ENCODE measurements around the gene CHRNA1. TPM values are rescaled to one million over a fixed set of nuclear protein-coding genes. Genes with fewer than 3 reads are reported as not detected.

The CHRNA1 gene
- total RNA-seq, 2 donors from 2014 or later = 0.41 TPM; not detected in 1

- no peak for TF ChIP-seq CTCF (IDR thresholded peaks at IDR 0.05)
- Histone ChIP-seq H3K9me3 (no peaks in the 10 kb centered on the region), H3K27me3 (replicated peaks; ENCODE audit: insufficient read depth) (no peaks in the 10 kb centered on the region), H3K4me3 (no peak overlapping the region), H3K36me3 (no peaks in the 10 kb centered on the region), H3K4me1 (ENCODE audit: control insufficient read depth in 1 of 2, low read depth in 2 of 2) (no peaks in the 10 kb centered on the region), H3K27ac (no peak overlapping the region)
- ATAC-seq (ENCODE audit: insufficient number of reproducible peaks, low FRiP score, low read depth) = no peak
- no peak for DNase-seq (ENCODE audit: low spot score)
Measured at GRCh38 chr2:174703430-174703829, 60.8 kb downstream of the CHRNA1 start.

GRCh38 chr2:174702541-174702940 lies 61.7 kb downstream of the CHRNA1 start:
- Histone ChIP-seq H3K4me1 (ENCODE audit: control insufficient read depth in 1 of 2, low read depth in 2 of 2) (no peaks in the 10 kb centered on the region), H3K27ac (no peak overlapping the region), H3K4me3 (no peak overlapping the region), H3K36me3 (no peaks in the 10 kb centered on the region), H3K27me3 (replicated peaks; ENCODE audit: insufficient read depth) (no peaks in the 10 kb centered on the region), H3K9me3 (no peaks in the 10 kb centered on the region)
- no peak for ATAC-seq (ENCODE audit: insufficient number of reproducible peaks, low FRiP score, low read depth)
- no peak for DNase-seq (ENCODE audit: low spot score)
- TF ChIP-seq CTCF (IDR thresholded peaks at IDR 0.05) = no peak

GRCh38 chr2:174699993-174700766 lies 64.1 kb downstream of the CHRNA1 start:
- H3K4me3 ChIP-seq = no peak overlapping the region
- no peaks in the 10 kb centered on the region for H3K27me3 ChIP-seq (replicated peaks; ENCODE audit: insufficient read depth)
- no peaks in the 10 kb centered on the region for H3K9me3 ChIP-seq
- no peaks in the 10 kb centered on the region for H3K4me1 ChIP-seq (ENCODE audit: control insufficient read depth in 1 of 2, low read depth in 2 of 2)
- DNase-seq (ENCODE audit: low spot score) (no peak), ATAC-seq (ENCODE audit: insufficient number of reproducible peaks, low FRiP score, low read depth) (peak; percentile 44)
- H3K27ac ChIP-seq = no peak overlapping the region
- TF ChIP-seq CTCF (IDR thresholded peaks at IDR 0.05) = peak; percentile 71
- H3K36me3 ChIP-seq = no peaks in the 10 kb centered on the region

Other genes starting within 250 kb of the CHRNA1 start
- 10 to 100 TPM; 50.4 to 58.8 TPM for gene WIPF1, start 166.7 kb downstream of the CHRNA1 start, total RNA-seq
- 10 to 100 TPM; 13.3 to 30.7 TPM for gene CHN1, start 240.9 kb upstream of the CHRNA1 start, total RNA-seq

All from thoracic aorta (tissue), 2 donors.